B cell (primary cell): ENCODE measurements around the gene NPTXR. TPM values are rescaled to one million over a fixed set of nuclear protein-coding genes. Genes with fewer than 3 reads are reported as not detected.

Source experiments
- ATAC-seq: fragments of 200-7000 bp; cut with Tn5 transposase; one replicate; pipeline ENCODE4 v1.10.0; 2021; ENCODE audit warnings: low read depth, mild to moderate bottlenecking, moderate number of reproducible peaks, moderate library complexity
- CTCF ChIA-PET: fragments of 350-600 bp; sonication (Branson Sonifier 250); formaldehyde crosslinking; loops from one replicate; lab custom pipeline; 2021; ENCODE audit warnings: antibody characterized with exemption, inconsistent platforms; lab: Charles Lee
- POLR2A ChIA-PET: fragments of 350-600 bp; sonication (Branson Sonifier 250); formaldehyde crosslinking; loops from one replicate; lab custom pipeline; 2021; ENCODE audit warnings: antibody characterized with exemption; lab: Charles Lee
- DNase-seq: peaks from one replicate; pipeline ENCODE4 v3.0.0; 2013
- H2AFZ ChIP-seq: 2 replicates; pipeline ENCODE4 v1.6.1; 2012; ENCODE audit warnings: mild to moderate bottlenecking, low read depth, low read length; ENCODE audit not compliant: insufficient read depth, poor library complexity, severe bottlenecking
- H3K27ac ChIP-seq, 2 donors: 1 replicate in 1 of 2; 2 replicates in 1 of 2; pipeline ENCODE4 v1.5.1; 2012 to 2013; ENCODE audit warnings: low read length in 2 of 2, mild to moderate bottlenecking in 2 of 2, moderate library complexity in 1 of 2
- H3K27me3 ChIP-seq, 4 experiments: fragments of 200-600 bp in 1 of 4; sonication (generic) in 1 of 4; replicated peaks in 1 of 4; 1 replicate in 2 of 4; 2 replicates in 2 of 4; pipeline versions ENCODE4 v1.6.1 to v1.7.0; 2013 to 2016; ENCODE audit warnings: low read length in 3 of 4, mild to moderate bottlenecking in 2 of 4, mixed read lengths in 1 of 4, moderate library complexity in 1 of 4; ENCODE audit not compliant: insufficient read depth in 4 of 4, control insufficient read depth in 3 of 4; ENCODE audit errors: control extremely low read depth in 1 of 4
- H3K36me3 ChIP-seq, 2 experiments: replicated peaks in 1 of 2; 1 replicate in 1 of 2; 2 replicates in 1 of 2; pipeline versions ENCODE4 v1.6.1 to v1.7.1; 2013; ENCODE audit warnings: low read length in 1 of 2; ENCODE audit not compliant: insufficient read depth in 2 of 2, control insufficient read depth in 1 of 2; ENCODE audit errors: control extremely low read depth in 1 of 2, extremely low read depth in 1 of 2
- H3K4me1 ChIP-seq, 2 donors: fragments of 200-600 bp in 1 of 2; sonication (generic) in 1 of 2; 1 replicate in 1 of 2; 2 replicates in 1 of 2; pipeline versions ENCODE4 v1.5.1 to v1.6.1; 2013 to 2017; ENCODE audit warnings: low read length in 2 of 2; ENCODE audit not compliant: control insufficient read depth in 2 of 2, insufficient read depth in 2 of 2
- H3K4me2 ChIP-seq: replicated peaks from 2 replicates; pipeline ENCODE3; 2012; ENCODE audit warnings: mild to moderate bottlenecking, low read depth, low read length; ENCODE audit not compliant: poor library complexity, severe bottlenecking
- H3K4me3 ChIP-seq, 5 experiments: fragments of 200-600 bp in 1 of 5; sonication (generic) in 1 of 5; 1 replicate in 3 of 5; 2 replicates in 2 of 5; pipeline versions ENCODE4 v1.5.1 to v1.7.0; 2011 to 2016; ENCODE audit warnings: low read length in 4 of 5, mild to moderate bottlenecking in 4 of 5, low read depth in 2 of 5, control low read depth in 1 of 5, moderate library complexity in 1 of 5; ENCODE audit not compliant: insufficient read depth in 1 of 5; ENCODE audit errors: control extremely low read depth in 1 of 5, extremely low read depth in 1 of 5
- H3K79me2 ChIP-seq: fragments of 200-600 bp; sonication (generic); one replicate; pipeline ENCODE4 v1.6.0; 2016; ENCODE audit warnings: low read length; ENCODE audit not compliant: control insufficient read depth, insufficient read depth
- H3K9ac ChIP-seq: fragments of 200-600 bp; sonication (generic); 2 replicates; pipeline ENCODE4 v1.6.1; 2017; ENCODE audit warnings: mild to moderate bottlenecking, low read length, moderate library complexity
- H3K9me3 ChIP-seq, 3 donors: one replicate each; pipeline versions ENCODE4 v1.6.1 to v1.7.1; 2013; ENCODE audit warnings: low read length in 2 of 3; ENCODE audit not compliant: control insufficient read depth in 2 of 3, insufficient read depth in 1 of 3; ENCODE audit errors: control extremely low read depth in 1 of 3
- H4K20me1 ChIP-seq: 2 replicates; pipeline ENCODE4 v1.6.0; 2012; ENCODE audit warnings: mild to moderate bottlenecking, low read length; ENCODE audit not compliant: insufficient read depth, control insufficient read depth, poor library complexity, severe bottlenecking
- H3K27ac Mint-ChIP-seq: one replicate; pipeline ENCODE4 v1.8.0; 2021; ENCODE audit warnings: mixed read lengths
- H3K27me3 Mint-ChIP-seq: one replicate; pipeline ENCODE4 v1.8.0; 2021; ENCODE audit warnings: mixed read lengths
- H3K4me1 Mint-ChIP-seq: one replicate; pipeline ENCODE4 v1.8.0; 2021; ENCODE audit warnings: mixed read lengths
- H3K4me3 Mint-ChIP-seq: one replicate; pipeline ENCODE4 v1.8.0; 2021; ENCODE audit warnings: mixed read lengths
- H3K9me3 Mint-ChIP-seq: one replicate; pipeline ENCODE4 v1.8.0; 2022; ENCODE audit warnings: mixed read lengths; ENCODE audit not compliant: insufficient read depth
- CTCF ChIP-seq: fragments of 200-600 bp; IDR thresholded peaks from one replicate; pipeline ENCODE4 v1.8.0; 2022; ENCODE audit warnings: antibody characterized with exemption, mild to moderate bottlenecking
- EZH2 ChIP-seq: IDR thresholded peaks from 2 replicates; pipeline ENCODE4 v1.6.1; 2012; ENCODE audit warnings: borderline replicate concordance, low read depth, mild to moderate bottlenecking, moderate library complexity, low read length; ENCODE audit not compliant: insufficient read depth, poor library complexity, severe bottlenecking
- WGBS: methylation state at CpG from one replicate; pipeline ENCODE4 v1.1.5; 2013; ENCODE audit warnings: missing lambda C conversion rate; ENCODE audit not compliant: insufficient coverage; 5-methylcytosine and 5-hydroxymethylcytosine counted together
- intact Hi-C: fragments of 100-400 bp; cut with micrococcal nuclease; formaldehyde crosslinking; loops from one replicate; pipeline ENCODE4 v1.10.0; 2022
- polyA plus RNA-seq: library from polyadenylated mRNA; depleted of rRNA; stranded (reverse); fragments of >200 nt; gene quantifications from 2 replicates; pipeline ENCODE4 v1.2.3, GENCODE V29; 2012
- total RNA-seq, 2 donors: library from RNA; stranded (reverse); fragments of 120-200 nt in 1 of 2; gene quantifications; 1 replicate in 1 of 2; 2 replicates in 1 of 2; pipeline versions ENCODE4 v1.2.3 to v1.2.4, GENCODE V29; 2013 to 2022

The NPTXR gene
- total and polyA plus RNA-seq, 2 donors (not counting 1 experiment from before 2014, with no cell fraction given): 0.16 to 0.71 TPM

GRCh38 chr22:38866399-38867123 is 22.7 kb upstream of the NPTXR start:
- no peak for TF ChIP-seq EZH2
- TF ChIP-seq CTCF: no peak
- H3K4me2 ChIP-seq: no peak overlapping the region
- H3K9me3 ChIP-seq: no peaks in the 10 kb centered on the region
- peaks cover 37% of the 10 kb centered on the region for H3K79me2 ChIP-seq
- Mint-ChIP-seq H3K9me3 (no peaks in the 10 kb centered on the region), H3K27ac (no peak overlapping the region), H3K27me3 (no peaks in the 10 kb centered on the region), H3K4me3 (no peak overlapping the region), H3K4me1 (peaks cover 35% of the 10 kb centered on the region)
- WGBS: 96% methylated on average over 75 of the region's 75 CpGs
- ChIA-PET POLR2A (interaction anchor here (0.6 to 0.7 kb wide), 2 partner anchors 24 to 105 kb away, joined by 3 to 5 read pairs; no protein-coding TSS in a partner anchor), CTCF (no interaction called here)
- no peak for DNase-seq
- no peak overlapping the region for H3K27ac ChIP-seq
- no peaks in the 10 kb centered on the region for H3K27me3 ChIP-seq
- no peak for ATAC-seq
- peaks cover 25 to 31% of the 10 kb centered on the region in 2 donors for H3K4me1 ChIP-seq
- peaks cover 74% of the 10 kb centered on the region for H4K20me1 ChIP-seq
- no peak overlapping the region for H3K4me3 ChIP-seq
- intact Hi-C loops: no loop called here
- H3K36me3 ChIP-seq: peaks cover 0 to 29% of the 10 kb centered on the region in 2 experiments
- H3K9ac ChIP-seq: no peak overlapping the region
- H2AFZ ChIP-seq: no peak overlapping the region

- no peak overlapping the region for H2AFZ ChIP-seq
- DNase-seq: no peak
- no peak overlapping the region for H3K27ac ChIP-seq
- H3K36me3 ChIP-seq: peaks cover 0 to 29% of the 10 kb centered on the region in 2 experiments
- no peak overlapping the region for H3K9ac ChIP-seq
- CTCF ChIA-PET: no interaction called here
- peaks cover 23 to 27% of the 10 kb centered on the region in 2 donors for H3K4me1 ChIP-seq
- no peaks in the 10 kb centered on the region for H3K9me3 Mint-ChIP-seq
- TF ChIP-seq CTCF: no peak
- no peak for TF ChIP-seq EZH2
- no peak overlapping the region for H3K4me2 ChIP-seq
- WGBS: 95% methylated on average over 14 of the region's 15 CpGs
- H3K27me3 ChIP-seq: no peaks in the 10 kb centered on the region
- POLR2A ChIA-PET: interaction anchor here (0.6 to 0.7 kb wide), 2 partner anchors 23 to 104 kb away, joined by 3 to 5 read pairs; no protein-coding TSS in a partner anchor
- peaks cover 33% of the 10 kb centered on the region for H3K4me1 Mint-ChIP-seq
- intact Hi-C loops: no loop called here
- H4K20me1 ChIP-seq: peaks cover 78% of the 10 kb centered on the region
- no peak for ATAC-seq
- no peaks in the 10 kb centered on the region for H3K27me3 Mint-ChIP-seq
- no peaks in the 10 kb centered on the region for H3K9me3 ChIP-seq
- H3K4me3 Mint-ChIP-seq: no peak overlapping the region
- H3K4me3 ChIP-seq: no peak overlapping the region
- no peak overlapping the region for H3K27ac Mint-ChIP-seq
- peaks cover 37% of the 10 kb centered on the region for H3K79me2 ChIP-seq
Measured at GRCh38 chr22:38866024-38866398, 22.2 kb upstream of the NPTXR start.
